H1 (cell line): ENCODE measurements around the gene OR2V2.

Experiments used
- EGR1 ChIP-seq: IDR thresholded peaks from 2 replicates; pipeline ENCODE4 v1.6.1; 2011; ENCODE audit warnings: low read depth, low read length, borderline replicate concordance
- EP300 ChIP-seq, 2 experiments: IDR thresholded peaks; 1 replicate in 1 of 2; 2 replicates in 1 of 2; pipeline ENCODE4 v1.6.1; 2011 to 2012; ENCODE audit warnings: low read depth in 2 of 2, low read length in 2 of 2, mild to moderate bottlenecking in 2 of 2, borderline replicate concordance in 1 of 2, inconsistent platforms in 1 of 2, moderate library complexity in 1 of 2
- POLR2AphosphoS5 ChIP-seq: IDR thresholded peaks from 2 replicates; pipeline ENCODE4 v1.6.1; 2011; ENCODE audit warnings: low read depth, low read length
- RAD21 ChIP-seq, 2 experiments: IDR thresholded peaks in 1 of 2; conservative IDR thresholded peaks in 1 of 2; 2 replicates each; pipeline ENCODE4 v1.6.1; 2011; ENCODE audit warnings: low read depth in 2 of 2, low read length in 2 of 2, improper control_type of control experiment in 1 of 2, inconsistent platforms in 1 of 2, mild to moderate bottlenecking in 1 of 2, moderate library complexity in 1 of 2
- TBP ChIP-seq: IDR thresholded peaks from 2 replicates; pipeline ENCODE4 v1.6.1; 2011; ENCODE audit warnings: low read depth, low read length, improper control_type of control experiment
- TCF12 ChIP-seq: IDR thresholded peaks from 2 replicates; pipeline ENCODE4 v1.6.1; 2011; ENCODE audit warnings: low read depth, mild to moderate bottlenecking, low read length
- TF ChIP-seq, protein P1 (sequence below), 3 experiments: IDR thresholded peaks; 1 replicate in 2 of 3; 2 replicates in 1 of 3; pipeline versions ENCODE4 v1.5.1 to v1.6.1; 2011; ENCODE audit warnings: low read length in 3 of 3, mild to moderate bottlenecking in 3 of 3, inconsistent platforms in 2 of 3, low read depth in 1 of 3, moderate library complexity in 1 of 3; ENCODE audit not compliant: insufficient read depth in 1 of 3; ENCODE audit errors: control extremely low read depth in 1 of 3
- TF ChIP-seq, protein P2 (sequence below): IDR thresholded peaks from 2 replicates; pipeline ENCODE4 v1.6.1; 2011; ENCODE audit warnings: low read depth, mild to moderate bottlenecking, low read length; ENCODE audit not compliant: insufficient read depth

DNA sequence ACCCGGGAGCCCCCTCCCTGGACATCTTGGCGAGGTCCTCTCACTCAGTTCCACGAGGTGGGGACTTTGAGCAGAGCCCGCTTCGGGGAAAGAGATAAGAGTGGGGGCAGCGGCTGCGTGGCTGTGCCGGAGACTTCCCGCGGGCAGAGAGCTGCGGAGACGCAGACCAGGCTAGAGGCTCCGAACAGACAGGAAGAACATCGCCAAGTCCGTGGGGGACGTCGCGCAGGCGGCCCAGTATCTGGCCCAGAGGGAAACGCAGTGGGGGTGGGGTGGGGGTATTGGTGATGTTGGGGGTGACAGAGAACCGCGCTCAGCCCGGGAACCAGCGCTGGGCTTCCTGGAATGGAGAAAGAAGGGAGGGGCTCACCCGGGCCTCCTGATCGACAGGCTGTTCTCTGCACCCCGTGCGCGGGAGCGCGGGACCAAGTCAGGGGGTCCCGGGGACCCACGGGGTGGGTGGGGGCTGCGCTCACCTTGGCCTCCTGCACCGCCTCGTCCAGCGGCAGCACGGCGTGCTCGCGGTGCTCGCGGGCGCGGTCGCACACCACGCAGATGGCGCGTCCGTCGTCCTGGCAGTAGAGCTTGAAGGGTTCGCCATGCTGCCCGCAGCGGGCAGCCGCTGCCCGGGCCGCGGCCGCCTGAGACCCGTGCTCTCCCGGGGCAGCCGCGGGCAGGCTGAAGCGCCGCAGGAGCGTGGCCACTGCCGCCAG lies 56.9 kb downstream of the OR2V2 start:
- TF ChIP-seq, protein P1, sequence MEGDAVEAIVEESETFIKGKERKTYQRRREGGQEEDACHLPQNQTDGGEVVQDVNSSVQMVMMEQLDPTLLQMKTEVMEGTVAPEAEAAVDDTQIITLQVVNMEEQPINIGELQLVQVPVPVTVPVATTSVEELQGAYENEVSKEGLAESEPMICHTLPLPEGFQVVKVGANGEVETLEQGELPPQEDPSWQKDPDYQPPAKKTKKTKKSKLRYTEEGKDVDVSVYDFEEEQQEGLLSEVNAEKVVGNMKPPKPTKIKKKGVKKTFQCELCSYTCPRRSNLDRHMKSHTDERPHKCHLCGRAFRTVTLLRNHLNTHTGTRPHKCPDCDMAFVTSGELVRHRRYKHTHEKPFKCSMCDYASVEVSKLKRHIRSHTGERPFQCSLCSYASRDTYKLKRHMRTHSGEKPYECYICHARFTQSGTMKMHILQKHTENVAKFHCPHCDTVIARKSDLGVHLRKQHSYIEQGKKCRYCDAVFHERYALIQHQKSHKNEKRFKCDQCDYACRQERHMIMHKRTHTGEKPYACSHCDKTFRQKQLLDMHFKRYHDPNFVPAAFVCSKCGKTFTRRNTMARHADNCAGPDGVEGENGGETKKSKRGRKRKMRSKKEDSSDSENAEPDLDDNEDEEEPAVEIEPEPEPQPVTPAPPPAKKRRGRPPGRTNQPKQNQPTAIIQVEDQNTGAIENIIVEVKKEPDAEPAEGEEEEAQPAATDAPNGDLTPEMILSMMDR (IDR thresholded peaks at IDR 0.05; ENCODE audit: control extremely low read depth in 1 of 3, insufficient read depth in 1 of 3, low read depth in 1 of 3, low read length in 3 of 3): no peak
- no peak for TF ChIP-seq TBP
- no peak for TF ChIP-seq TCF12
- TF ChIP-seq, protein P2, sequence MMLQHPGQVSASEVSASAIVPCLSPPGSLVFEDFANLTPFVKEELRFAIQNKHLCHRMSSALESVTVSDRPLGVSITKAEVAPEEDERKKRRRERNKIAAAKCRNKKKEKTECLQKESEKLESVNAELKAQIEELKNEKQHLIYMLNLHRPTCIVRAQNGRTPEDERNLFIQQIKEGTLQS: no peak
- no peak for TF ChIP-seq EP300 (IDR thresholded peaks at IDR 0.05; ENCODE audit: borderline replicate concordance in 1 of 2, low read depth in 2 of 2, low read length in 2 of 2)
- no peak for TF ChIP-seq POLR2AphosphoS5
- TF ChIP-seq EGR1: no peak
- TF ChIP-seq RAD21 (IDR thresholded peaks at IDR 0.05 in 1 of 2, conservative IDR thresholded peaks at IDR 0.05 in 1 of 2; ENCODE audit: low read depth in 2 of 2, low read length in 2 of 2): no peak
